Renal pelvis (tissue), 12 donors: ENCODE results near the gene CIITA. TPM values are rescaled to one million over a fixed set of nuclear protein-coding genes. Genes with fewer than 3 reads are reported as not detected.
"Not testable (repeated sequence)": the region's sequence is repeated elsewhere in the genome, so short reads cannot be mapped to it uniquely, and the experiment has no call there.

ENCODE experiments used
- DNase-seq: peaks from one replicate; pipeline ENCODE4 v3.0.0-alpha.2; 2013
- long read RNA-seq, 16 experiments: transcript quantifications; one replicate each; lab custom pipeline, GENCODE V29; 2026
- polyA plus RNA-seq, 3 donors: library from polyadenylated mRNA; unstranded; fragments of 120-200 nt; gene quantifications; one replicate each; pipeline ENCODE4 v1.2.1, GENCODE V29; 2013; ENCODE audit not compliant: insufficient read length in 3 of 3

The CIITA gene, protein sequence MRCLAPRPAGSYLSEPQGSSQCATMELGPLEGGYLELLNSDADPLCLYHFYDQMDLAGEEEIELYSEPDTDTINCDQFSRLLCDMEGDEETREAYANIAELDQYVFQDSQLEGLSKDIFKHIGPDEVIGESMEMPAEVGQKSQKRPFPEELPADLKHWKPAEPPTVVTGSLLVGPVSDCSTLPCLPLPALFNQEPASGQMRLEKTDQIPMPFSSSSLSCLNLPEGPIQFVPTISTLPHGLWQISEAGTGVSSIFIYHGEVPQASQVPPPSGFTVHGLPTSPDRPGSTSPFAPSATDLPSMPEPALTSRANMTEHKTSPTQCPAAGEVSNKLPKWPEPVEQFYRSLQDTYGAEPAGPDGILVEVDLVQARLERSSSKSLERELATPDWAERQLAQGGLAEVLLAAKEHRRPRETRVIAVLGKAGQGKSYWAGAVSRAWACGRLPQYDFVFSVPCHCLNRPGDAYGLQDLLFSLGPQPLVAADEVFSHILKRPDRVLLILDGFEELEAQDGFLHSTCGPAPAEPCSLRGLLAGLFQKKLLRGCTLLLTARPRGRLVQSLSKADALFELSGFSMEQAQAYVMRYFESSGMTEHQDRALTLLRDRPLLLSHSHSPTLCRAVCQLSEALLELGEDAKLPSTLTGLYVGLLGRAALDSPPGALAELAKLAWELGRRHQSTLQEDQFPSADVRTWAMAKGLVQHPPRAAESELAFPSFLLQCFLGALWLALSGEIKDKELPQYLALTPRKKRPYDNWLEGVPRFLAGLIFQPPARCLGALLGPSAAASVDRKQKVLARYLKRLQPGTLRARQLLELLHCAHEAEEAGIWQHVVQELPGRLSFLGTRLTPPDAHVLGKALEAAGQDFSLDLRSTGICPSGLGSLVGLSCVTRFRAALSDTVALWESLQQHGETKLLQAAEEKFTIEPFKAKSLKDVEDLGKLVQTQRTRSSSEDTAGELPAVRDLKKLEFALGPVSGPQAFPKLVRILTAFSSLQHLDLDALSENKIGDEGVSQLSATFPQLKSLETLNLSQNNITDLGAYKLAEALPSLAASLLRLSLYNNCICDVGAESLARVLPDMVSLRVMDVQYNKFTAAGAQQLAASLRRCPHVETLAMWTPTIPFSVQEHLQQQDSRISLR
- polyA plus RNA-seq, result 1 to 10 TPM; 3.6 to 7.0 (median 6.7) TPM
- long read RNA-seq, donor 1, result 0 reads
- long read RNA-seq, donor 2, partial matches to known transcripts, result 0 of 58 reads
- long read RNA-seq, donor 2, other reads (novel, unspliced or antisense), result 58 of 58 reads
- long read RNA-seq, donor 3, result 0 reads
- long read RNA-seq, donor 4, result 0 reads
- long read RNA-seq, donor 5, result 0 reads
- long read RNA-seq, donor 6, partial matches to known transcripts, result 32 of 32 reads
- long read RNA-seq, donor 6, other reads (novel, unspliced or antisense), result 0 of 32 reads
- long read RNA-seq, donor 7, partial matches to known transcripts, result 38 of 38 reads
- long read RNA-seq, donor 7, other reads (novel, unspliced or antisense), result 0 of 38 reads
- long read RNA-seq, donor 8, result 0 reads
- long read RNA-seq, donor 9, partial matches to known transcripts, result 60 of 60 reads
- long read RNA-seq, donor 9, other reads (novel, unspliced or antisense), result 0 of 60 reads
- long read RNA-seq, donor 10, result 0 reads
- long read RNA-seq, donor 11, result 0 reads
- long read RNA-seq, donor 12, result 0 reads
- long read RNA-seq, donor 13, partial matches to known transcripts, result 24 of 24 reads
- long read RNA-seq, donor 13, other reads (novel, unspliced or antisense), result 0 of 24 reads
- long read RNA-seq, donor 14, result 0 reads
- long read RNA-seq, donor 15, result 0 reads
- long read RNA-seq, donor 16, result 0 reads

DNA sequence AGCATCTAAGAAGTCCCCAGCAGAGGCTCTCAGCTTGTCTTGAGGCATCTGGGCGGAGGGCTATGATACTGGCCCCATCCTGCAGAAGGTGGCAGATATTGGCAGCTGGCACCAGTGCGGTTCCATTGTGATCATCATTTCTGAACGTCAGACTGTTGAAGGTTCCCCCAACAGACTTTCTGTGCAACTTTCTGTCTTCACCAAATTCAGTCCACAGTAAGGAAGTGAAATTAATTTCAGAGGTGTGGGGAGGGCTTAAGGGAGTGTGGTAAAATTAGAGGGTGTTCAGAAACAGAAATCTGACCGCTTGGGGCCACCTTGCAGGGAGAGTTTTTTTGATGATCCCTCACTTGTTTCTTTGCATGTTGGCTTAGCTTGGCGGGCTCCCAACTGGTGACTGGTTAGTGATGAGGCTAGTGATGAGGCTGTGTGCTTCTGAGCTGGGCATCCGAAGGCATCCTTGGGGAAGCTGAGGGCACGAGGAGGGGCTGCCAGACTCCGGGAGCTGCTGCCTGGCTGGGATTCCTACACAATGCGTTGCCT is at the start of gene CIITA:
CIITA (plus strand) TSS at position 404 of the 543 bp plus-strand sequence; CDS start at position 533, 129 bp downstream.
- no peak for DNase-seq

DNA sequence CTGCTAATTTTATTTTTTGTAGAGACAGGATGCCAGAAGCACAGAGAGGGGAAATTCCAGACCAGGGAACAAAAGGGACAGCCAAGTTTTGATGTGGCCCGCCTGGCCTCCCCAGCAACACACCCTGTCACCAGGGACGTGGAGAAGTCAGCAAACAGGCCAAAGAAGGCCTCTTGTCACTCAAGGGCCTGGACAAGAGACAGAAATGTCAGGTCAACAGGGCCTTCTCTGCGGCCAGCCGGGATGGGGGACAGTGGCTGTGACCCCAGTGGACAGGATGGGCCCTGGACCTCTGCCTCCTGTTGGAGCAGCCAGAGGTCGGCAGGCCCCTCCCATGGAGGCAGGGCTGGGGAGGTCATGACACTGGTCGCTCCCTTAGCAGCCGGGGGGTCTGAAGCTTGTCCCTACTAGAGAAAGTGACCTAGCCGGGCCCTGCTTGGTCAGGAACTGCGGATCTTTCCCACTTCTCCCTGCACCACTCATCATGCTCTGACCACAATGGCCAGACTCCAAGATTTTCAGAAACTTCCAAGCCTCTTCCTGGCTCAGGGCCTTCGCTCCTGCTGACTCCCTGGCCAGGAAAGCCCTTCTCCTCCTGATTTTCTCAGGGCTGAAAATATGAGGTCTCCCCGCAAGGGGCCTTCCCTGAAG is 49.2 kb upstream of the CIITA start:
- peak; percentile 60 for DNase-seq

DNA sequence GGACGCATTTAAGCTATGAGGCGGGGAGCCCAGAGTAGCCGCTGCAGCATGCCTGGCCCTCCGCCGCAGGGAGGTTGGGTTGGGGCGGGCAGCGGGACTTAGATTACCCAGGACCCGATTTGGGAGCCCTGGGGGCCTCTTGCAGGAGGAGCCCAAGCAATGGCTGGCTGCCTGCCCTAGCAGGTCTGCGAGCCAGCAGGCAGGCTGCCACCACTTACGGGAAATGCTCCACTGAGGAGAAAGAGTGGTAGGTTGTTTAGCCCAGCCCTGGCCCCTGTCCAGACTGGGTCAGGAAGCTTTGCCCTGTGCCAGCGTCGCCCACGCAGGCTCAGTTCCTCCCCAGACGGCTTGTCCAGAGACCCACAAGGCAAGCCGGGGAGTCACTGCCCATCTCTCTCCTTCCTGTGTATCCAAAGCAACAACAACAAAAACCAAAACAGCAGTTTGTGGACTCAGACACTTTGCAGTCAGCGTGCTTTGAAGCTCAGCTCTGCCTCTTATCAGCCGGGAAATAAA is 48.1 kb upstream of the CIITA start:
- peak; percentile 55 for DNase-seq

DNA sequence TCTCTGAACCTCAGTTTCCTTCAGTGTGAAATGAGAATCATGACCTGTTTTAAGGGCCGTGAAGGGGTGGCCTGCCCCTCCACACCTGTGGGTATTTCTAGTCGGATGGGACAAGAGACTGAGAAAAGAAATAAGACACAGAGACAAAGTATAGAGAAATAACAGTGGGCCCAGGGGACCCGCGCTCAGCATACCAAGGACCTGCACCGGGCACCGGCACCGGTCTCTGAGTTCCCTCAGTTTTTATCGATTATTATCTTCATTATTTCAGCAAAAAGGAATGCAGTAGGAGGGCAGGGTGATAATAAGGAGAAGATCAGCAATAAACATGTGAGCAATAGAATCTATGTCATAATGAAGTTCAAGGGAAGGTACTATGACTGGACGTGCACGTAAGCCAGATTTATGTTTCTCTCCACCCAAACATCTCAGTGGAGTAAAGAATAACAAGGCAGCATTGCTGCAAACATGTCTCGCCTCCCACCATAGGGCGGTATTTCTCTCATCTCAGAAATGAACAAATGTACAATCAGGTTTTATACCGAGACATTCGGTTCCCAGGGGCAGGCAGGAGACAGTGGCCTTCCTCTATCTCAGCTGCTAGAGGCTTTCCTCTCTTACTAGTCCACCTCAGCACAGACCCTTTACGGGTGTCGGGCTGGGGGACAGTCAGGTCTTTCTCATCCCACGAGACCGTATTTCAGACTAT is 47.5 kb upstream of the CIITA start:
- DNase-seq, result not testable (repeated sequence)

DNA sequence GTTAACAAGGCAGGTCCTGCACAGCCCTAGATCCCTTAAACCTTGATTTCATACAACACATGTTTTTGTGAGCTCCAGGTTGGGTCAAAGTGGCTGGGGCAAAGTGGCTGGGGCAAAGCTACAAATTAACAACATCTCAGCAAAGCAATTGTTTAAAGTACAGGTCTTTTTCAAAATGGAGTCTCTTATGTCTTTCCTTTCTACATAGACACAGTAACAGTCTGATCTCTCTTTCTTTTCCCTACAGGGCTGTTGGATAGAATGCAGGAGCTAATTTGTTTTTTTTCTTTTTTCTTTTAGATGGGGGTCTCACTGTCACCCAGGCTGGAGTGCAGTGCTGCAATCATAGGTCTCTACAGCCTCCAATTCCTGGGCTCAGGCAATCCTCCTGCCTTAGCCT is 46.8 kb upstream of the CIITA start:
- not testable (repeated sequence) for DNase-seq

DNA sequence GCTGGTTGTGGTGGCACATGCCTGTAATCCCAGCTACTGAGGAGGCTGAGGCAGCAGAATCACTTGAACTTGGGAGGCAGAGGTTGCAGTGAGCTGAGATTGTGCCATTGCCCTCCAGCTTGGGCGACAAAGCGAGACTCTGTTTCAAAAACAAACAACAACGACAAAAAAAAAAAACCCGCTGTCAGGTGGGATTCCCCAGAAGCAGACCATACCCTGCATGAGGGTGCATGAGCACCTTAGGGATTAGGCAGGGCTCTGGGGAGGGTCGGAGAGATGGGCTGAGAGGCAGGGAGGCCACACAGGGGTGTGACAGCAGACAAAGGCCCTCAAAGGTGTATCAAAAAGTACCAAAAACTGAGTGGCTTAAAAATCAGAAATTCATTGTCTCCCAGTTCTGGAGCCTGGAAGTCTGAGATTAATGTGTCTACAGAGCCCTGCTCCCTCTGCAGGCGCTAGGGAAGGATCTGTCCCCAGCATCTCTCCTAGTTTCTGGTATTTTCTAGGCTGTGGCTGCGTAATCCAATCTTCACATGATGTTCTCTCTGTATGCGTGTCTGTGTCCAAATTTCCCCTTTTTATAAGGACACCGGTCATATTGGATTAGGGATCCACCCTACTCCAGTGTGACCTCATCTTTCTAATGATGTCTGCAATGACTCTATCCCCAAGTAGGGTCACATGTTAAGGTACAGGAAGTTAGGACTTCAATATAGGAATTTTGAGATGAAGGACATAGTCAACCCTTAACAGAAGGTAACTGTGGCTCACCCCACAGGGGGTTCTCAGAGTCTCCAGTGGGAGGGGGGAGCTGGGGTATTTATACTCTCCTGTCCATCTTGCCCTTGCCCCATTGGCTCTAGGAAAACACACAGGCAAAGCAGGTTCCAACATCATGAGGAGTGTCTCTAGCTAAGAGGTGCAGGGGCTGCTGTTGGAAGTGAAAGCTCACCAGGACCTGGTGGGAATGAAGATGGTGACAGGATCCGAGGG is 44.8 kb upstream of the CIITA start:
- no peak for DNase-seq

DNA sequence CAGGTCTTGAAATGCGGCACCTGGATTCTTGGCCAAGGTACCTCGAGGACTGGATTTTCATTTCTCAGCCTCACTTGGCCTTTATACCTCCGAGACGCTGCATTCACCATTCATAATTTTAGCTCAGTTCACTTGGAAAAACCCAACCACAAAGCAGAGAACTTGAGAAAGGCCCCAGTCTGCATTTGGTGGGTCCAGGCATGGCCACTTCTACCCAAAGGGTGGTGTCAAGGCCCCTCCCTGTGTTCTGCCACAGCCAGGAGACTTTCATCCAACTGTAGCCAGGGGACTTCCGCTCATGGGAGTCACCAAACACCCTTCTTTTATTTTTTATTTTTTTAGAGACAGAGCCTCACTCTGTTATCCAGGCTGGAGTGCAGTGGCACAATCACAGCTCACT is 43.7 kb upstream of the CIITA start:
- no peak for DNase-seq

DNA sequence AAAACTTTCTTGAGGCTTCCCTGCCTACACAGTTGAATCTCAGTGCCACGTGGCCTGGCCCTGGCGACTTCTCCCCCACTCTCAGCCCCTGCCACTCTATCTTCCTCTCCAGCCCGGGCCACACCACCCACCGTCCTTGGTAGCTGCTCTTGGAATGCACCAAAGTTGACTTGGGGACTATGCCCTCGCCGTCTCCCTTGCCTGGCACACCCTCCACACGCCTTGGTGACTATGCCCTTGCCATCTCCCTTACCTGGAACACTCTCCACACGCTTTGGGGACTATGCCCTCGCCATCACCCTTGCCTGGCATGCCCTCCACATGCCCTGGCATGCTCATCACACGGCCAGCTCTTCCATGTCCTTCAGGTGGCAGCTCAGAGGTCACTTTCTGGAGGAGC is 42.9 kb upstream of the CIITA start:
- DNase-seq, result no peak

DNA sequence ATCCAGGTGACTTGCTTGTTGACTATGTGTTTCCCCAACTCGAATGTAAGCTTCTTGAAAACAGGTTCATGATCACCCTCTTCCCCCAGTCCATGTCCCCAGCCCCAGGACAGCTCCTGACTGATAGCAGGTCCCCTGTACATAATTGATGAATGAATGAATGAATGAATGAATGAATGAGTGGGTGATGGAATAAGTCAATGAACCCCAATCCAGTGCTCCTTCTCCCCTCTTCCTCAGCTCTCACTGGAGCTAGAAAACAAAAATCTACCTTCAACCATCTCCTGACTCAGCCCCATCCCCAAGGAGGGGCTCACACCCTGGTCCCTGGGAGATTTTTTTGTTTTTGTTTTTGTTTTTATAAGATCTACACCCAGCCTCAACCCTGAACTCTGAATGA is 42.2 kb upstream of the CIITA start:
- no peak for DNase-seq

DNA sequence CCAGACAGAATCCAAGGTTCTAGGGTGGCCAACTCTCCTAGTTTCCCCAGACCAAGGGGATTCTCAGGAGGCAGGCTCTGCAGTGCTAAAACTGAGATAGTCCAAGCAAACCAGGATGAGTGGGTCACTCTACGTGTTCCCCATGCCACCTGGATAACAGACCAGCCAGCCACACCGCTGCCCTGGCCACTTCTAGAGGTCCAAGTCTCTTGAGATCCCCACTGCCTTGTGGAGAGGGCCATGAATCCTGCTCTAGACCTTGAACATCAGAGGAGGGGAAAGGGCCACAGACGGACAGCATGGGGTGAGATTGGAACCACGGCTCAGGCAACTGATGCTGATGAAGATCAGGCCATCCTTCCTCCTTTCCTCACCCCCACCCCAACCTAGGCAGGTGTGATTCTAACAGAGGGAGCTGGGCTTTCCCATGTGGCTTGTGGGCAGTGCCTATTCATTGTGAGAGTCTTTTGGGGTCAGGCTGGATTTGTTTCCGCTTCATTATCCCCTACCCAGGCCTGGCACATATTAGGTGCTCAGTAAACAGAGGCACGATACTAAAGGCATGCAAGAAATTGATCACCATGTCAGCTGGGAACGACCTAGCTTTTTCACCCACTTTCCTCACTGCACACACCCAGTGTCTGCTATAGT is 41.6 kb upstream of the CIITA start:
- no peak for DNase-seq

DNA sequence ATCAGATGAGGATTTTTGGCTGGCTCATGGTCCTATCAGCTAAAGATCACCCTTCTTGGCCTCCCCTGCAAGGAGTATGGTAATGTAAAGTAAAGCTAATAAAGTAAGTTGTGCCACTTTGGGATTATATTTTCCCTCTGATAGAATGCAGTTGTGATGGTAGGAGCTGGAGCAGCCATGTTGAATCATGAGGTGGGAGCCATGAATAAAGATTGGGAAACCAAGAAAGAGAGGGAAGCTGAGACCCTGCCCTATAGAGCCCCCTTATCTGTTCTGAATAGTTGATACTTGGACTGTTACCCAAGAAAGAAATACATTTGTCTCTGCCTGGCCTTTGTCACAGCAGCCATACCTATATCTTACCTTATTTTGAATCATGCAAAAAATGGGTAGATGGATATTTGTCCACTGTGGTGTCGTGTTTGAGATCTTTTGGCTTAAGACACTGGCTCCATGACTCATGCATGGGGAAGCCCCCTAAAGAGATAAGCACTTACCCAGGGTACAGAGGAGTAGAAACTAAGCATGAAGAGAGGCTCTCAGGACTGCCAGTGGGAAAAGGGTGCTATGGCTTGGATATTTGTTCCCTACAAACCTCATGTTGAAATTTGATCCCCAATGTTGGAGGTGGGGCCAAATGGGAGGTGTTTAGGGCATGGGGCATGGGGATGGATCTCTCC is 40.7 kb upstream of the CIITA start:
- DNase-seq, result no peak

DNA sequence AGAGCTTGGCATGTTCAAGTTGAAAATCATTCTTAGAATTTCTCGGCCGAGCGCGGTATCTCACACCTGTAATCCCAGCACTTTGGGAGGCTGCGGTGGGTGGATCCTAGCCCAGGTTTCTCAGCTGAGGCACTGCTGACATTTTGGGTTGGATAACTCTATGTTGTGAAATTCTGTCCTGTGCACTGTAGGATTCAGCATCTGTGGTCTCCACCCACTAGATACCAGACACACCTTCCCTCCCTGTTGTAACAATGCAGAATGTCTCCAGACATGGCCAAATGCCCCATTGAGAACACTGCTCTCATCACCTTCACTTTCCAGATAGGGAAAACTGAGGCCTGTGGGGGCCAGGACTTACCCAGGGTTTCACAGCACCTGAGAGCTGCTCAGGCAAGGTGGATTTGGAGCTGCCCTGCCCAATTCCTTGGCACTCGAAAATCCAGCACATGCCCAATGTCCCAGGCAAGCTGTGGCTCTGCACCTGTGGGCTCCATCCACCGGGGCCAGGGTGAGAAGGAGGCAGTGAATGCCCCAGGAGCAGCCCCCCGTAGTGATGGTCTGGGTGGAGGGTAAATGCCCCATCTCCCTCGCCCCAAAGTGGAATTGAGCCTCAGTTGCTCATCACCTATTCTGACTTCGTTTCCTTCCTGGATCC is 38.3 kb upstream of the CIITA start:
- no peak for DNase-seq

DNA sequence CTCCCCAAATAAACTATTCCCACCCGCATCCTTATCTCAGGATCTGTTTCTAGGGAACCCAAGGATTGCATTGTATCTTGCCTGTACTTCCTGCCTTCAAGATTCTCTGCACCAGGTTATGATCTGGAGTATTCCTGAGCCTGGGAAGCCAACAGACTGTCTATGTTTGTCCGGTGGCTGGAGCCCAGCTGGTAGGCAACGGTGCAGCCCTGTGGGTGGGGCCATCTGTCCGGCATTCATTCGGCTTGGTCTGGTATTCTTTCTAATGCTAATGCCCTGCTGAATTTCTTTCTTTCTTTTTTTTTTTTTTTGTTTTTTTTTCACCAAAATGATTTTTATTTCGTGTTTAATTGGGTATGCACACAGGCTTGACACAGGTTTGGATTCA is 37.7 kb upstream of the CIITA start:
- DNase-seq, result no peak

DNA sequence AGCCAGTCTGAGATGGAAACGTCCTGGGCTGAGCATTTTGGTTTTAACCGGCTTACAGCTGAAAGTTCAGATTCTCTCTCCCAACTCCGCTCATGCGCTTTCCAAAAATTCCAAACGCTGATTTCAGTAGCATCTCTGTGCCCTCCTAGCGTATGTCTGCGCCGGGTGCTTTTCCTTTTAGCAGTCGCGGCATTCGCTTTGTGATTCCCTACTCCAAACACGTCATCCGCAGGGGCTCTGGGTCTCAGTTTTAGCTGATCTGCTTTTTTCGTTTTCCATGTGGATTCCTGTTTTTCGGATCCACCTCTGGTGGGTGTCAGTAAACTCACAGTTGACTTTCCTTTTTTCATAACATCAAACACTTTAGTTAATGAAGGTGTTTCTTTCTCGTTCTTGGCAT is 36.3 kb upstream of the CIITA start:
- no peak for DNase-seq

DNA sequence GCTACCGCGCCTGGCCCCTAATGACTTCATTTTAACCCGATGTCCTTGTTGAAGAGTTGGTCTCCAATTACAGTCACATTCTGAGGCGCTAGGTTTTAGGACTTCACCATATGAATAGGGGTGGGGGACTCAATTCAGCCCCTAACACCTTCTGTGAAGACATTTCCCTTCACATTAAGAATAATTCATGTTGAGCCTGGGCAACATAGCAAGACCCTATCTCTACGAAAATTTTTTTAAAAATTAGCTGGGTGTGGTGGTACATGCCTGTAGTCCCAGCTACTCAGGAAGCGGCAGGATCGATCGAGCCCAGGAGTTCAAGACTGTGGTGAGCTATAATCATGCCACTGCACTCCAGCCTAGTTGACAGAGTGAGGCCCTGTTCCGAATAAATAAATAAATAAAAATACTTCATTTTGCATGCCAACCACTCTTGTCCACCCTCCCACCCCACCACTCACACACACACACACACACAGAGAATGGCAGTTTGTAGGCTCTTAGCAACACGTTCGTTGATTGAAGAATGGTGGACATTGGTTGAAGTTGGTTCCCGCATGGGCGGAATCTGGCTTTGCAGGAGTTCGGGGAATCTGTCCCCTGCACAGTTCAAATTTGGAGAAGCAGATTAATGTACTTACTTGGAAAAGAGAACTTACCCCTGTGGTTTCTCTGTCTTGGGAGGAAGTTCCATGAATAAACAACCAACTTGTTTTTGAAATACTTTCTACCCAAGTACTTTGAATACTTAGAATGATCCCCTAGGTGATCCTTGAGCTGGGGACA is 30.6 kb upstream of the CIITA start:
- no peak for DNase-seq
